Measurements from ENCODE around the gene NTN5.
"Not testable (repeated sequence)": the region's sequence is repeated elsewhere in the genome, so short reads cannot be mapped to it uniquely, and the experiment has no call there.

Gene NTN5

GRCh38 chr19:48696353-48697010 is 23.7 kb upstream of the NTN5 start:
- DNase-seq (ENCODE audit: low read depth in 1 of 2, low spot score in 1 of 2), result no peak

- no peak for DNase-seq (ENCODE audit: low read depth in 1 of 2, low spot score in 1 of 2)
Measured at GRCh38 chr19:48695743-48696352, 23.0 kb upstream of the NTN5 start, which contains the start of gene FUT2. FUT2 (plus strand) TSS chr19:48695971; CDS start chr19:48702957, 6,986 bp downstream.

GRCh38 chr19:48693629-48694028 is 20.8 kb upstream of the NTN5 start:
- DNase-seq (ENCODE audit: low read depth in 1 of 2, low spot score in 1 of 2), result not testable (repeated sequence)

DNA sequence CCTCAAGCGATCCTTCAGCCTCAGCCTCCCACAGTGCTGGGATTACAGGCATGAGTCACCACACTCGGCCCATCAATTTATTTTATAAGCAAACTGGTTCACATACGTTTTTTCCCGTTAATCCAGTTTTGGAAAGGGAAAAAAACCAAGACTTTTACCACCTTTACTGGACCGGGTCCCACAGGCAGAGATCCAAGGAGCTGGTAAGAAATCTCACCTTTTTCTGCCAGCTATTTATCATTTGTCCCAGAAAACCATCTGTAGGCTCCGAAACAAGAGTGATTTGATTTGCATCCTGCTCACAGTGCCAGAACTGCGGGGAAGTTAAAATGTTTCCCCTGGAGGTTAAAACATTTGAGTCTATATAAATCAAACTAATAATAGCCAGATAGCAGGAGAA is 16.6 kb upstream of the NTN5 start:
- no peak for DNase-seq (ENCODE audit: low read depth in 1 of 2, low spot score in 1 of 2)

DNA sequence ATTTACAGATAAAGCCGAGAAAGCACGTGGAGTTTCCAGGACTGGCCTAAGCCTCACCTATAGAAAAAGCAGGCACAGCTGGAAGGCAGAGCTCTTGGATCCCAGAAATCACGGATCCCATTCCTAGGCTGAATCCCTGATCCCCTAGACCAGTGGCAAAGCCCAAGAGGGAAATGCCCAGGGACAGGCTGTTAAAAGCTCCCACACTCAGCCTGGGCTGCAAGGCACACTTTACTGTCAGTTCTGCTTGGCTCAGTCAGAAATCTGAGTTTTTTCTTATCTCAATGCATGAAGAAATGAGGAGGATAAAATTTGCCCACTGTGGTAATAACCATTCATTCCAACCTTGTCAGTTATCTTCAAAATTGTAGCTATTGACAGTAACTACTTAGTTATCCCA is 15.0 kb upstream of the NTN5 start:
- no peak for DNase-seq (ENCODE audit: low read depth in 1 of 2, low spot score in 1 of 2)

- DNase-seq (ENCODE audit: low read depth in 1 of 2, low spot score in 1 of 2), result not testable (repeated sequence)
Measured at GRCh38 chr19:48686637-48687036, 13.8 kb upstream of the NTN5 start.

- no peak for DNase-seq (ENCODE audit: low read depth in 1 of 2, low spot score in 1 of 2)
Measured at GRCh38 chr19:48686088-48686487, 13.3 kb upstream of the NTN5 start.

GRCh38 chr19:48685583-48685982 is 12.8 kb upstream of the NTN5 start:
- no peak for DNase-seq (ENCODE audit: low read depth in 1 of 2, low spot score in 1 of 2)

GRCh38 chr19:48683349-48683748 is 10.5 kb upstream of the NTN5 start:
- DNase-seq (ENCODE audit: low read depth in 1 of 2, low spot score in 1 of 2), result no peak

DNA sequence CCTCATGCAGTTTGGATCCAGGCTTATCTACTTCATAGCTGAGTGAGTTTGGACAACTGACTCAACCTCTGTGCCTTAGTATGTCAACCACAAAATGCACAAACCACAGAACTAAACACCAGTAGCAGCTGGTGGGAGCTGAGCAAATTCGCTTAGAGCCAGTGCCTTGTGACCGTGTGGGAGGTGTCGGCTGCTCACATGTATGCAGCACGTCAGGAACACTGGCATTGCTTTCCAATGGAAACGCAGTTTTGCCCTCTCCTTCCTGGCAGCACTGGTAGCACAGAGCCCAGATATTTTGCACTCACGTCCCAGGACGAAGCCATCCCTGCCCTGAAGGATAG is 8.3 kb upstream of the NTN5 start:
- DNase-seq (ENCODE audit: low read depth in 1 of 2, low spot score in 1 of 2), result no peak

DNA sequence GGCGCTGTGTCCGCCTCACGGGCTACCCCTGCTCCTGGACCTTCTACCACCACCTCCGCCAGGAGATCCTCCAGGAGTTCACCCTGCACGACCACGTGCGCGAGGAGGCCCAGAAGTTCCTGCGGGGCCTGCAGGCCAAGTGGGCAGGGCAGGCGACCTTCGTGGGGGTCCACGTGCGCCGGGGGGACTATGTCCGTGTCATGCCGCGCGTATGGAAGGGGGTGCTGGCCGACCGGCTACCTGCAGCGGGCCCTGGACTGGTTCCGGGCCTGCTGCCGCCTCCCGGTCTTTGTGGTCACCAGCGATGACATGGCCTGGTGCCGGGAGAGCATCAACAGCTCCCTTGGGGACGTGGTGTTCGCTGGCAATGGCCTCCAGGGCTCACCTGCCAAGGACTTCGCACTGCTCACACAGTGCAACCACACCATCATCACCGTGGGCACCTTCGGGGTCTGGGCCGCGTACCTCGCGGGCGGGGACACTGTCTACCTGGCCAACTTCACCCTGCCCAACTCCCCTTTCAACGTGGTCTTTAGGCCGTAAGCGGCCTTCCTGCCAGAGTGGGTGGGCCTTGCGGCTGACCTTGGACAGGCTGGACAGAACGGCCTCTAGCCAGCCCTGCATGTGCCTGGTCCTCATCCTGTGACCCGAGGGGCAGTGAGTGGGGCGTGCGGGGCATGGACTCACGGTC is 7.8 kb upstream of the NTN5 start:
- DNase-seq (ENCODE audit: low read depth in 1 of 2, low spot score in 1 of 2), result no peak

- DNase-seq (ENCODE audit: low read depth in 1 of 2, low spot score in 1 of 2), result not testable (repeated sequence)
Measured at GRCh38 chr19:48680006-48680405, 7.2 kb upstream of the NTN5 start.

GRCh38 chr19:48678201-48678600 is 5.4 kb upstream of the NTN5 start:
- DNase-seq (ENCODE audit: low read depth in 1 of 2, low spot score in 1 of 2), result no peak

DNA sequence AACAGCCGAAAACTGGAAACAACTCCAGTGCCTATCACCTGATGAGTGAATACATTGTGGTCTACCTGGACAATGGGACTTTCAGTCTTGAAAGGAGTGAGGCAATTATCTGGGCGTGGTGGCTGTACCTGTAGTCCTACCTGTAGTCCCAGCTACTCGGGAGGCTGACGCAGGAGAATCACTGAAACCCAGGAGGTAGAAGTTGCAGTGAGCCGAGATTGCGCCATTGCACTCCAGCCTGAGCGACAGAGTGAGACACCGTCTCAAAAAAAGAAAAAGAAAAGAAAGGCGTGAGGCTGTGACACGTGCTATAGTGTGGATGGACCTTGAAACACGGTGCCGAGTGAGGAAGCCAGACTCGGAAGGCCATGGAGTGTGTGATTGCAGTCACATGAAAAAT is 4.1 kb upstream of the NTN5 start:
- no peak for DNase-seq (ENCODE audit: low read depth in 1 of 2, low spot score in 1 of 2)

- no peak for DNase-seq (ENCODE audit: low read depth in 1 of 2, low spot score in 1 of 2)
Measured at GRCh38 chr19:48676487-48676886, 3.7 kb upstream of the NTN5 start.

DNA sequence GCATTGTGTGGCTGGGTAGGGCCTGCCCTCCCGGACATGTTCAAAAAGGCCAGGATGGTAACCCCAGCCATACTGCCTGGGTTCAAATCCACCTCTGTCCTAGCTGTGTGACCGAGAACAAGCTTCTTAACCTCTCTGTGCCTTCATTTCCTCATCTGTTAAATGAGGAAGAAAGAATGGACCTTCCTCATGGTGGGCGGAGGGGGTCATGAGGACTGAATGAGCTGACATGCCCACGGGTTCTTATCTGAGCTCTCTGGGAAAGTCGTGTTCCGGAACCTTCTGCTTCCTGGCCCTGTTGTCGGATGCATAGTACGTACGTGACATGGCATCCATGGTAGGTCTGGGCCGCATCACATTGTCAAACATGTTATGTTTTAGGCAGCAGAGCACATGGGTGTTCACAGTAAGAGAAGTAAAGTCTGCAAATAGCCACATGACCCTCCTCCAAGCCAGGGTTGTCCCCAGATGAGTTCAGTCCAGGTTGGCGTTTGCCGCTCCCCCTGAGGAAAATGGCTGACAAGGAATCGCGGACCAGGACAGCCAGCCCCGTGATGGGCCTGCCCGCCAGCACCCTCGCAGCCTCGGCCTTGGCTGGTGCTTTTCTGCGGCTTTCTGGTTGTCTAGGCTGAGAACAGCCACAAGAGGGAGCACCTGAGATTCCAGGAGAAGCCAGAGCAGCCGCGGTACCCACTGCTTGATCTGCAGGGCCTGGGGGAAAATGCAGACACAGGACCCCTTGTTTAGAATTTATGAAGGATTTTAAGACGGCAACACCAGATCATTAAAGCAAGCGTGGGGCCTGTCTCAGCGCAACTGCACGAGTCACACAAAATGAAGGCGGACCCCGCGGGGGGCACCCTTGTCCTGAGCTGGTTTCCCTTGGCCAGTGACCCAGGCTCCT is 2.4 kb upstream of the NTN5 start:
- peak; percentile 42 to 50 for DNase-seq (ENCODE audit: low read depth in 1 of 2, low spot score in 1 of 2)

GRCh38 chr19:48674216-48674809 is 1.5 kb upstream of the NTN5 start:
- no peak for DNase-seq (ENCODE audit: low read depth in 1 of 2, low spot score in 1 of 2)

GRCh38 chr19:48673436-48674100 is 751 bp upstream of the NTN5 start:
- no peak for DNase-seq (ENCODE audit: low read depth in 1 of 2, low spot score in 1 of 2)

DNA sequence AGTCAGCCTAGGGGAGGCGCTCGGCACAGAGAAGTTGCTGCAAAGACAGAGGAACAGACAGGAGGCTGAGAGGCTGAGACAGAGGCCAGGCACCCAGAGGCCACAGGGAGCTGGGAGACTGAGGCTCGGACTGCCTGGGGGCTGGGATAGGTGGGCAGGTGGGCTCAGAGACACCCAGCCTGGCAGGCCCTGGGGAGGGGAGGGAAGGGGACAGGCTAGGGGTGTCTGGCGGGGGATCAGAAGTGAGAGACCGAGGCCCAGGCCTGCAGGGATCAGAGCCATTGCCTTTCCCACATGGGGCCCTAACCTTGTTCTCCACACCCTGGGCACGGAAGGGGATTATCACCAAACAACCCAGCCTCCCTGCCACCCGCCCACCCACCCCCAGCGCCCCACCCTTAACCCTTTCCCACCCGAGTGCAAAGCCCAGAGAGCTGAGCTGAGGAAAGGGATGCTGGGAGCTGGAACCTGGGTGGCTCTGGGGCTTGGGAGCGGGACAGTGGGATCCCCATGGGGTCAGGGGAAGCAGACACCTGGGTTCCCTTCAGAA is 1.3 kb downstream of the NTN5 start:
- no peak for DNase-seq (ENCODE audit: low read depth in 1 of 2, low spot score in 1 of 2)

GRCh38 chr19:48670699-48671445 is 1.9 kb downstream of the NTN5 start:
- DNase-seq (ENCODE audit: low read depth in 1 of 2, low spot score in 1 of 2), result no peak
